ENCODE data around the gene DNM3.

Gene DNM3

DNA sequence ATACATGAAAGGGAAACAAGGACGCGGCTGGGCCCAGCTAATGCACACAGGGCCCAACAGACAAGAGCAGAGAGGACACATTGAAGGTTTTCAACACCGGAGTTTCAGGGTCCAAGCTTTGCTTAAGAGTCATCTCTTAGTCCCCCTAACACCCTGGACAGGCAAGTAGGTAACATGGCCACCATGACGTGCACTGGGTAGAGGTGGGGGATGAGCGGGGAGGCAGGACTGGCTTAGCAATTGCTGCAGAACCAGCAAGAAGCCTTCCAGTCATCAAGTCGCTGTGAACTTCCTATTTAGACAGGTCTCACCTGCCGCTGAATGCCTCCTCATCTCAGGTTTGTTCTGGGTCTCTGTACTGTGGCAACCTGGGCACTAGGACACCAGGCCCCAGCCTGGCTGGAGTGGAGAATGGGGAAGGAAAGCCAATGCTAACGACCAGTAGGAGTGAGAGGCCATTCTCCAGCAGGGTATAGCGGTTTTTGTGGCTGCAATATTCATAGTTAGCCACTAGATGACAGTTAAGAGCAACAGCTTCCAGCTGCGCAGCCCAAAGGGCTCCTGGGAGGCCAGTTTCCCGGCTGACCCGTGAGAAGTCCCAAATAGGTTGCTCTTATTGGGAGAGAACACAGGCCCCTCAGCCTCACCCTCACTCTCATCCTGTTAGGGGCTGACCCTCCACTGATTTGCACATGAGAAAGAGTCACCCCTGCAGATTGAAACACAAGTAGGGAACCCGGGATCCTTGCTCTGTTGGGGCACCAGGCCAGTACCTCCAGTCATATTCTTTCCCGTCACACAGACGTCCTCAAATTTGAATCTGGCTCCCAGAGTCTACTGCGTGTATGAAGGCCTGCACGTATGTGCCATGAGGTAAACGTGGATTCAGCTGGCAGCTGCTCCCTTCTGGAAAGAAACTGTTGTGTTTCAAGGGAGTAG lies 608.6 kb downstream of the DNM3 start (continued):
- TF ChIP-seq MEIS1 (CRISPR knock-in tag; IDR thresholded peaks at IDR 0.05; ENCODE audit: borderline replicate concordance) (no peak), ZNF391 (tag by site-specific recombination; IDR thresholded peaks at IDR 0.05; ENCODE audit: borderline replicate concordance, low read depth) (no peak), ZNF184 (tag by site-specific recombination; IDR thresholded peaks at IDR 0.05) (no peak), GLIS1 (tag by site-specific recombination; IDR thresholded peaks at IDR 0.05) (peak; percentile 23; the same call in 1 of the 2 replicates), ZNF239 (tag by site-specific recombination; IDR thresholded peaks at IDR 0.05) (no peak), ZNF558 (tag by site-specific recombination; IDR thresholded peaks at IDR 0.05) (no peak), ZNF664 (tag by site-specific recombination; IDR thresholded peaks at IDR 0.05) (no peak), GLI2 (tag by site-specific recombination; IDR thresholded peaks at IDR 0.05; ENCODE audit: borderline replicate concordance, low read depth) (no peak), RBAK (tag by site-specific recombination; IDR thresholded peaks at IDR 0.05) (no peak), ZNF561 (tag by site-specific recombination; IDR thresholded peaks at IDR 0.05; ENCODE audit: borderline replicate concordance) (0 out of 2 replicates have a peak, but pooled peaks have one; percentile 23), ZNF341 (tag by site-specific recombination; IDR thresholded peaks at IDR 0.05; ENCODE audit: low read depth) (no peak), ZNF155 (tag by site-specific recombination; IDR thresholded peaks at IDR 0.05) (no peak), ZNF600 (tag by site-specific recombination; IDR thresholded peaks at IDR 0.05) (no peak), ZNF23 (tag by site-specific recombination; IDR thresholded peaks at IDR 0.05; ENCODE audit: borderline replicate concordance) (no peak), YY1 (tag by site-specific recombination; IDR thresholded peaks at IDR 0.05) (no peak), ZNF560 (tag by site-specific recombination; IDR thresholded peaks at IDR 0.05; ENCODE audit: borderline replicate concordance) (no peak), ZNF837 (tag by site-specific recombination; IDR thresholded peaks at IDR 0.05) (no peak), ZNF843 (tag by site-specific recombination; IDR thresholded peaks at IDR 0.05) (no peak), BCL11B (tag by site-specific recombination; IDR thresholded peaks at IDR 0.05; ENCODE audit: low read depth) (no peak), ZNF175 (tag by site-specific recombination; IDR thresholded peaks at IDR 0.05) (no peak), ZFP3 (tag by site-specific recombination; IDR thresholded peaks at IDR 0.05; ENCODE audit: low read depth) (no peak), SP2 (tag by site-specific recombination; IDR thresholded peaks at IDR 0.05) (no peak), ZNF423 (tag by site-specific recombination; IDR thresholded peaks at IDR 0.05) (no peak), ZNF311 (tag by site-specific recombination; IDR thresholded peaks at IDR 0.05; ENCODE audit: borderline replicate concordance) (no peak), ZSCAN16 (tag by site-specific recombination; IDR thresholded peaks at IDR 0.05) (no peak)
- TF ChIP-seq, protein P1, sequence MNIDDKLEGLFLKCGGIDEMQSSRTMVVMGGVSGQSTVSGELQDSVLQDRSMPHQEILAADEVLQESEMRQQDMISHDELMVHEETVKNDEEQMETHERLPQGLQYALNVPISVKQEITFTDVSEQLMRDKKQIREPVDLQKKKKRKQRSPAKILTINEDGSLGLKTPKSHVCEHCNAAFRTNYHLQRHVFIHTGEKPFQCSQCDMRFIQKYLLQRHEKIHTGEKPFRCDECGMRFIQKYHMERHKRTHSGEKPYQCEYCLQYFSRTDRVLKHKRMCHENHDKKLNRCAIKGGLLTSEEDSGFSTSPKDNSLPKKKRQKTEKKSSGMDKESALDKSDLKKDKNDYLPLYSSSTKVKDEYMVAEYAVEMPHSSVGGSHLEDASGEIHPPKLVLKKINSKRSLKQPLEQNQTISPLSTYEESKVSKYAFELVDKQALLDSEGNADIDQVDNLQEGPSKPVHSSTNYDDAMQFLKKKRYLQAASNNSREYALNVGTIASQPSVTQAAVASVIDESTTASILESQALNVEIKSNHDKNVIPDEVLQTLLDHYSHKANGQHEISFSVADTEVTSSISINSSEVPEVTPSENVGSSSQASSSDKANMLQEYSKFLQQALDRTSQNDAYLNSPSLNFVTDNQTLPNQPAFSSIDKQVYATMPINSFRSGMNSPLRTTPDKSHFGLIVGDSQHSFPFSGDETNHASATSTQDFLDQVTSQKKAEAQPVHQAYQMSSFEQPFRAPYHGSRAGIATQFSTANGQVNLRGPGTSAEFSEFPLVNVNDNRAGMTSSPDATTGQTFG (tag by site-specific recombination; IDR thresholded peaks at IDR 0.05; ENCODE audit: borderline replicate concordance): no peak
- TF ChIP-seq, protein P2, sequence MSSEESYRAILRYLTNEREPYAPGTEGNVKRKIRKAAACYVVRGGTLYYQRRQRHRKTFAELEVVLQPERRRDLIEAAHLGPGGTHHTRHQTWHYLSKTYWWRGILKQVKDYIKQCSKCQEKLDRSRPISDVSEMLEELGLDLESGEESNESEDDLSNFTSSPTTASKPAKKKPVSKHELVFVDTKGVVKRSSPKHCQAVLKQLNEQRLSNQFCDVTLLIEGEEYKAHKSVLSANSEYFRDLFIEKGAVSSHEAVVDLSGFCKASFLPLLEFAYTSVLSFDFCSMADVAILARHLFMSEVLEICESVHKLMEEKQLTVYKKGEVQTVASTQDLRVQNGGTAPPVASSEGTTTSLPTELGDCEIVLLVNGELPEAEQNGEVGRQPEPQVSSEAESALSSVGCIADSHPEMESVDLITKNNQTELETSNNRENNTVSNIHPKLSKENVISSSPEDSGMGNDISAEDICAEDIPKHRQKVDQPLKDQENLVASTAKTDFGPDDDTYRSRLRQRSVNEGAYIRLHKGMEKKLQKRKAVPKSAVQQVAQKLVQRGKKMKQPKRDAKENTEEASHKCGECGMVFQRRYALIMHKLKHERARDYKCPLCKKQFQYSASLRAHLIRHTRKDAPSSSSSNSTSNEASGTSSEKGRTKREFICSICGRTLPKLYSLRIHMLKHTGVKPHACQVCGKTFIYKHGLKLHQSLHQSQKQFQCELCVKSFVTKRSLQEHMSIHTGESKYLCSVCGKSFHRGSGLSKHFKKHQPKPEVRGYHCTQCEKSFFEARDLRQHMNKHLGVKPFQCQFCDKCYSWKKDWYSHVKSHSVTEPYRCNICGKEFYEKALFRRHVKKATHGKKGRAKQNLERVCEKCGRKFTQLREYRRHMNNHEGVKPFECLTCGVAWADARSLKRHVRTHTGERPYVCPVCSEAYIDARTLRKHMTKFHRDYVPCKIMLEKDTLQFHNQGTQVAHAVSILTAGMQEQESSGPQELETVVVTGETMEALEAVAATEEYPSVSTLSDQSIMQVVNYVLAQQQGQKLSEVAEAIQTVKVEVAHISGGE (tag by site-specific recombination; conservative IDR thresholded peaks at IDR 0.05; ENCODE audit: low read depth): no peak
- TF ChIP-seq, protein P3, sequence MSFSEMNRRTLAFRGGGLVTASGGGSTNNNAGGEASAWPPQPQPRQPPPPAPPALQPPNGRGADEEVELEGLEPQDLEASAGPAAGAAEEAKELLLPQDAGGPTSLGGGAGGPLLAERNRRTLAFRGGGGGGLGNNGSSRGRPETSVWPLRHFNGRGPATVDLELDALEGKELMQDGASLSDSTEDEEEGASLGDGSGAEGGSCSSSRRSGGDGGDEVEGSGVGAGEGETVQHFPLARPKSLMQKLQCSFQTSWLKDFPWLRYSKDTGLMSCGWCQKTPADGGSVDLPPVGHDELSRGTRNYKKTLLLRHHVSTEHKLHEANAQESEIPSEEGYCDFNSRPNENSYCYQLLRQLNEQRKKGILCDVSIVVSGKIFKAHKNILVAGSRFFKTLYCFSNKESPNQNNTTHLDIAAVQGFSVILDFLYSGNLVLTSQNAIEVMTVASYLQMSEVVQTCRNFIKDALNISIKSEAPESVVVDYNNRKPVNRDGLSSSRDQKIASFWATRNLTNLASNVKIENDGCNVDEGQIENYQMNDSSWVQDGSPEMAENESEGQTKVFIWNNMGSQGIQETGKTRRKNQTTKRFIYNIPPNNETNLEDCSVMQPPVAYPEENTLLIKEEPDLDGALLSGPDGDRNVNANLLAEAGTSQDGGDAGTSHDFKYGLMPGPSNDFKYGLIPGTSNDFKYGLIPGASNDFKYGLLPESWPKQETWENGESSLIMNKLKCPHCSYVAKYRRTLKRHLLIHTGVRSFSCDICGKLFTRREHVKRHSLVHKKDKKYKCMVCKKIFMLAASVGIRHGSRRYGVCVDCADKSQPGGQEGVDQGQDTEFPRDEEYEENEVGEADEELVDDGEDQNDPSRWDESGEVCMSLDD (tag by site-specific recombination; IDR thresholded peaks at IDR 0.05): no peak; the same call in 1 of the 2 replicates
- TF ChIP-seq, protein P4, sequence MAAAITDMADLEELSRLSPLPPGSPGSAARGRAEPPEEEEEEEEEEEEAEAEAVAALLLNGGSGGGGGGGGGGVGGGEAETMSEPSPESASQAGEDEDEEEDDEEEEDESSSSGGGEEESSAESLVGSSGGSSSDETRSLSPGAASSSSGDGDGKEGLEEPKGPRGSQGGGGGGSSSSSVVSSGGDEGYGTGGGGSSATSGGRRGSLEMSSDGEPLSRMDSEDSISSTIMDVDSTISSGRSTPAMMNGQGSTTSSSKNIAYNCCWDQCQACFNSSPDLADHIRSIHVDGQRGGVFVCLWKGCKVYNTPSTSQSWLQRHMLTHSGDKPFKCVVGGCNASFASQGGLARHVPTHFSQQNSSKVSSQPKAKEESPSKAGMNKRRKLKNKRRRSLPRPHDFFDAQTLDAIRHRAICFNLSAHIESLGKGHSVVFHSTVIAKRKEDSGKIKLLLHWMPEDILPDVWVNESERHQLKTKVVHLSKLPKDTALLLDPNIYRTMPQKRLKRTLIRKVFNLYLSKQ (tag by site-specific recombination; IDR thresholded peaks at IDR 0.05; ENCODE audit: borderline replicate concordance): no peak
